GM12878 (cell line): ENCODE results near the gene PCBD1. TPM values are rescaled to one million over a fixed set of nuclear protein-coding genes. Genes with fewer than 3 reads are reported as not detected.

ENCODE experiments used
- ATAC-seq: fragments of 200-7000 bp; cut with Tn5 transposase; 3 replicates; pipeline ENCODE4 v1.9.1; 2020; ENCODE audit warnings: mild to moderate bottlenecking, moderate library complexity
- BruUV-seq: library from RNA; stranded (reverse); fragments of 400-500 nt; replicated peaks from 2 replicates; lab custom pipeline; 2021; lab: Mats Ljungman, UMichigan
- CTCF ChIA-PET: fragments of 300-600 bp; sonication (Branson Sonifier 250); formaldehyde crosslinking; extraction: SDS; loops from one replicate; lab custom pipeline; 2021; ENCODE audit warnings: inconsistent platforms; lab: Yijun Ruan, JAX
- POLR2A ChIA-PET: fragments of 350-600 bp; formaldehyde crosslinking; extraction: SDS; loops from one replicate; lab custom pipeline; 2021; ENCODE audit warnings: inconsistent platforms; lab: Charles Lee
- RAD21 ChIA-PET: fragments of 300-600 bp; sonication (Branson Sonifier 250); formaldehyde crosslinking; loops from one replicate; lab custom pipeline; 2023; ENCODE audit warnings: antibody characterized with exemption; ENCODE audit not compliant: unreplicated experiment; lab: Charles Lee
- SMC1A ChIA-PET: fragments of 300-600 bp; sonication (Branson Sonifier 250); formaldehyde crosslinking; loops from one replicate; lab custom pipeline; 2023; ENCODE audit not compliant: unreplicated experiment, uncharacterized antibody; lab: Charles Lee
- DNase-seq: peaks from one replicate; pipeline ENCODE4 v3.0.0-alpha.2; 2011; ENCODE audit warnings: low read depth, low spot score
- FAIRE-seq: peaks from 3 replicates; lab custom pipeline; 2011; peaks lifted over from hg19 to GRCh38; lab: Jason Lieb, UNC
- H2AFZ ChIP-seq: 2 replicates; pipeline ENCODE4 v1.6.0; 2011; ENCODE audit warnings: low read depth, low read length, control low read depth; ENCODE audit not compliant: control insufficient read depth
- H3K27ac ChIP-seq: 2 replicates; pipeline ENCODE4 v1.5.1; 2011; ENCODE audit warnings: control low read depth; ENCODE audit not compliant: control insufficient read depth, insufficient read depth
- H3K27me3 ChIP-seq, 2 experiments: replicated peaks in 1 of 2; 2 replicates each; pipeline versions ENCODE4 v1.6.0 to v1.6.1; 2011; ENCODE audit warnings: low read length in 1 of 2; ENCODE audit not compliant: control insufficient read depth in 2 of 2, insufficient read depth in 2 of 2
- H3K36me3 ChIP-seq, 2 experiments: 2 replicates each; pipeline ENCODE4 v1.5.1; 2011; ENCODE audit warnings: low read length in 1 of 2; ENCODE audit not compliant: control insufficient read depth in 2 of 2, insufficient read depth in 2 of 2
- H3K4me1 ChIP-seq: 2 replicates; pipeline ENCODE4 v1.6.1; 2011; ENCODE audit warnings: mild to moderate bottlenecking, low read length, moderate library complexity, mixed read lengths; ENCODE audit not compliant: control insufficient read depth, insufficient read depth
- H3K4me2 ChIP-seq: 2 replicates; pipeline ENCODE4 v1.6.0; 2011; ENCODE audit warnings: control low read depth; ENCODE audit not compliant: control insufficient read depth, insufficient read depth
- H3K4me3 ChIP-seq: fragments of 200-600 bp; sonication (generic); 2 replicates; pipeline ENCODE4 v1.5.1; 2016
- H3K79me2 ChIP-seq: 2 replicates; pipeline ENCODE4 v1.6.0; 2011; ENCODE audit warnings: low read length; ENCODE audit not compliant: control insufficient read depth, insufficient read depth
- H3K9ac ChIP-seq: 2 replicates; pipeline ENCODE4 v1.8.0; 2011; ENCODE audit warnings: low read length, control low read depth, mixed read lengths; ENCODE audit not compliant: control insufficient read depth, insufficient read depth
- H3K9me3 ChIP-seq: replicated peaks from 3 replicates; pipeline ENCODE4 v1.5.1; 2011; ENCODE audit warnings: mild to moderate bottlenecking, low read length; ENCODE audit not compliant: control insufficient read depth, insufficient read depth
- H4K20me1 ChIP-seq: 2 replicates; pipeline ENCODE4 v1.6.0; 2011; ENCODE audit not compliant: control insufficient read depth, insufficient read depth
- CEBPB ChIP-seq, 2 experiments: fragments of 150-350 bp in 1 of 2; IDR thresholded peaks; 2 replicates each; pipeline ENCODE4 v1.6.1; 2012 to 2014; ENCODE audit warnings: low read depth in 2 of 2, low read length in 2 of 2, borderline replicate concordance in 1 of 2, inconsistent platforms in 1 of 2
- CREM ChIP-seq: IDR thresholded peaks from 2 replicates; pipeline ENCODE4 v1.6.1; 2014; ENCODE audit warnings: antibody characterized with exemption, low read depth
- CTCF ChIP-seq, 3 experiments: IDR thresholded peaks in 2 of 3; conservative IDR thresholded peaks in 1 of 3; 2 replicates each; pipeline ENCODE4 v1.5.1; 2011; ENCODE audit warnings: low read depth in 3 of 3, low read length in 3 of 3, mild to moderate bottlenecking in 3 of 3, control low read depth in 2 of 3, moderate library complexity in 2 of 3, inconsistent platforms in 1 of 3, mixed read lengths in 1 of 3; ENCODE audit not compliant: control insufficient read depth in 2 of 3, insufficient read depth in 1 of 3; ENCODE audit errors: extremely low read depth in 1 of 3
- FOS ChIP-seq: IDR thresholded peaks from 3 replicates; pipeline ENCODE4 v1.6.1; 2011; ENCODE audit warnings: borderline replicate concordance; ENCODE audit not compliant: insufficient read length; ENCODE audit errors: extremely low read depth
- HDAC2 ChIP-seq: fragments of 200-600 bp; sonication (generic); IDR thresholded peaks from 2 replicates; pipeline ENCODE4 v1.6.1; 2017
- IKZF1 ChIP-seq: fragments of 450-650 bp; conservative IDR thresholded peaks from 2 replicates; pipeline ENCODE4 v1.6.1; 2017; ENCODE audit warnings: antibody characterized with exemption, mild to moderate bottlenecking
- MEF2A ChIP-seq: IDR thresholded peaks from 2 replicates; pipeline ENCODE4 v1.6.1; 2011; ENCODE audit warnings: low read depth, mild to moderate bottlenecking, low read length, moderate library complexity; ENCODE audit not compliant: insufficient read depth
- NR2C2 ChIP-seq: IDR thresholded peaks from 2 replicates; pipeline ENCODE4 v1.6.1; 2011; ENCODE audit warnings: borderline replicate concordance, low read depth; ENCODE audit not compliant: control insufficient read depth, insufficient read length
- RFX5 ChIP-seq: IDR thresholded peaks from 2 replicates; pipeline ENCODE4 v1.6.1; 2011; ENCODE audit warnings: low read depth, low read length, improper control_type of control experiment
- SMARCA5 ChIP-seq: fragments of 450-650 bp; IDR thresholded peaks from 2 replicates; pipeline ENCODE4 v1.6.1; 2017; ENCODE audit warnings: mild to moderate bottlenecking
- SPI1 ChIP-seq: IDR thresholded peaks from 2 replicates; pipeline ENCODE4 v1.6.1; 2011; ENCODE audit warnings: low read depth, mild to moderate bottlenecking, low read length, moderate library complexity, borderline replicate concordance; ENCODE audit not compliant: insufficient read depth
- YY1 ChIP-seq: IDR thresholded peaks from 2 replicates; pipeline ENCODE4 v1.6.1; 2011; ENCODE audit warnings: low read depth, mild to moderate bottlenecking, low read length
- ZNF217 ChIP-seq: fragments of 450-650 bp; IDR thresholded peaks from 2 replicates; pipeline ENCODE4 v1.6.1; 2017; ENCODE audit warnings: antibody characterized with exemption, mild to moderate bottlenecking
- ZNF622 ChIP-seq: fragments of 450-650 bp; IDR thresholded peaks from 2 replicates; pipeline ENCODE4 v1.6.1; 2017; ENCODE audit warnings: mild to moderate bottlenecking, inconsistent platforms
- WGBS: methylation state at CpG from one replicate; pipeline ENCODE4 v1.1.6; 2016; ENCODE audit warnings: low lambda C conversion rate; ENCODE audit not compliant: insufficient replicate concordance, insufficient coverage; ENCODE audit errors: missing lambda C conversion rate; 5-methylcytosine and 5-hydroxymethylcytosine counted together
- in situ Hi-C: fragments of 300-500 bp; cut with MboI; formaldehyde crosslinking; loops from 9 replicates; pipeline ENCODE4 v1.14.3; 2018; ENCODE audit warnings: mixed read lengths
- intact Hi-C: fragments of 100-400 bp; cut with micrococcal nuclease; formaldehyde crosslinking; loops from one replicate; pipeline ENCODE4 v1.14.2; 2022; ENCODE audit not compliant: unreplicated experiment
- polyA plus RNA-seq, 11 experiments: library from polyadenylated mRNA; depleted of rRNA in 4 of 11; unstranded in 6 of 11; stranded (reverse) in 5 of 11; fragments of >200 nt; fragmentation: Nextera tagmentation in 4 of 11; fragmentation: Illumina TruSeq in 1 of 11; extraction: Ambion mirVana in 4 of 11; extraction: Trizol in 1 of 11; gene quantifications; 1 replicate in 1 of 11; 2 replicates in 10 of 11; pipeline versions ENCODE4 v1.2.1 to v1.2.3, GENCODE V29; 2011 to 2016; ENCODE audit warnings: inconsistent platforms in 2 of 11, missing spikeins in 2 of 11, low read depth in 1 of 11
- total RNA-seq, 4 experiments: library from RNA; depleted of rRNA in 3 of 4; stranded (reverse); fragments of >200 nt in 3 of 4; fragmentation: Illumina TruSeq in 1 of 4; extraction: Trizol in 1 of 4; gene quantifications; 2 replicates each; pipeline versions ENCODE4 v1.2.1 to v1.2.3, GENCODE V29; 2013 to 2021
- TF ChIP-seq, protein P1 (sequence below): IDR thresholded peaks from 2 replicates; pipeline ENCODE4 v1.6.1; 2011; ENCODE audit warnings: mild to moderate bottlenecking, low read depth, low read length, moderate library complexity; ENCODE audit not compliant: insufficient replicate concordance

Gene PCBD1
- total and polyA plus RNA-seq, 10 of the 15 experiments (the other 5 are each of a cell fraction or from before 2014, with no cell fraction given): 5.6 to 66.8 (median 34.2) TPM

DNA sequence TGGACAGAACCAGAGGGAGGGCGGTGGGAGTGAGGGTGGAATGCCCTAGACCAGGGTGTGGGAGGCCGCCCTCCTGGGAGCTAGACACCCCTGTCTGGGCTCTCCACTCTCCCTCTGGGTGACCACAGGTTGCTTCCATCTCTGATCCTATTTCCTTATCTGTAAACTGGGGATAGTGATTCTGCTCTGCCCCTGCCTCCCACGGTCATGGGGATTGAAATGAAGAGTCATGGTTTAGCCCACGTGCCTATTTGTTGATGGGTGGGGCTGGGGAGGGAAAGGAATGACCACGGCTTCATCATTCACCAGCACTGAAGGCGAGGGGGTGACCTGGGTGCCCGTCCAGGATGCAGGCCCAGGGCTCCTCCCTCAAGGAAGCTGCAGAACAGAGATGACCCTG, 49.3 kb upstream of the PCBD1 start:
- H3K79me2 ChIP-seq: no peaks in the 10 kb centered on the region
- in situ Hi-C loops: no loop called here
- no TSS peak for BruUV-seq
- ATAC-seq (no peak), DNase-seq (no peak), FAIRE-seq (no peak)
- intact Hi-C loops: no loop called here
- H3K4me1 ChIP-seq: no peaks in the 10 kb centered on the region
- no peaks in the 10 kb centered on the region; the same call in 1 of the 2 replicates for H4K20me1 ChIP-seq
- H3K4me2 ChIP-seq: no peak overlapping the region
- H3K4me3 ChIP-seq: no peak overlapping the region
- H3K9ac ChIP-seq: no peak overlapping the region
- H2AFZ ChIP-seq: no peak overlapping the region
- H3K27me3 ChIP-seq: peaks cover 0 to 6% of the 10 kb centered on the region in 2 experiments; a peak in 3 of 4 replicates
- no peaks in the 10 kb centered on the region for H3K9me3 ChIP-seq
- 2% methylated on average over 7 of the region's 7 CpGs for WGBS
- ChIA-PET SMC1A (no interaction called here), CTCF (no interaction called here), RAD21 (no interaction called here), POLR2A (no interaction called here)
- no peaks in the 10 kb centered on the region for H3K36me3 ChIP-seq
- no peak overlapping the region for H3K27ac ChIP-seq
- TF ChIP-seq, protein P1, sequence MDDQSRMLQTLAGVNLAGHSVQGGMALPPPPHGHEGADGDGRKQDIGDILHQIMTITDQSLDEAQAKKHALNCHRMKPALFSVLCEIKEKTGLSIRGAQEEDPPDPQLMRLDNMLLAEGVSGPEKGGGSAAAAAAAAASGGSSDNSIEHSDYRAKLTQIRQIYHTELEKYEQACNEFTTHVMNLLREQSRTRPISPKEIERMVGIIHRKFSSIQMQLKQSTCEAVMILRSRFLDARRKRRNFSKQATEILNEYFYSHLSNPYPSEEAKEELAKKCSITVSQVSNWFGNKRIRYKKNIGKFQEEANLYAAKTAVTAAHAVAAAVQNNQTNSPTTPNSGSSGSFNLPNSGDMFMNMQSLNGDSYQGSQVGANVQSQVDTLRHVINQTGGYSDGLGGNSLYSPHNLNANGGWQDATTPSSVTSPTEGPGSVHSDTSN: no peak
- TF ChIP-seq SMARCA5: no peak
- TF ChIP-seq, all 136 proteins: peak for 0

GRCh38 chr10:70936111-70936510, 47.7 kb upstream of the PCBD1 start:
- no peak overlapping the region for H3K4me2 ChIP-seq
- DNase-seq (no peak), FAIRE-seq (no peak), ATAC-seq (no peak)
- H3K27me3 ChIP-seq: peaks cover 0 to 6% of the 10 kb centered on the region in 2 experiments; a peak in 3 of 4 replicates
- H3K4me3 ChIP-seq: no peak overlapping the region
- H3K4me1 ChIP-seq: no peaks in the 10 kb centered on the region
- SMC1A ChIA-PET: no interaction called here
- H3K79me2 ChIP-seq: no peaks in the 10 kb centered on the region
- H3K9me3 ChIP-seq: no peaks in the 10 kb centered on the region
- H3K27ac ChIP-seq: no peak overlapping the region
- H4K20me1 ChIP-seq: no peaks in the 10 kb centered on the region; the same call in 1 of the 2 replicates
- H3K36me3 ChIP-seq: no peaks in the 10 kb centered on the region
- no peak overlapping the region for H2AFZ ChIP-seq
- RAD21 ChIA-PET: no interaction called here
- POLR2A ChIA-PET: no interaction called here
- intact Hi-C loops: no loop called here
- no TSS peak for BruUV-seq
- in situ Hi-C loops: no loop called here
- WGBS: 33% methylated on average over 6 of the region's 6 CpGs
- TF ChIP-seq ZNF217 (no peak), FOS (no peak), CTCF (IDR thresholded peaks at IDR 0.05 in 2 of 3, conservative IDR thresholded peaks at IDR 0.05 in 1 of 3; ENCODE audit: control insufficient read depth in 2 of 3, extremely low read depth in 1 of 3, insufficient read depth in 1 of 3, low read depth in 3 of 3, low read length in 3 of 3) (no peak), HDAC2 (no peak), SPI1 (no peak), CREM (no peak), MEF2A (no peak), IKZF1 (no peak), ZNF622 (no peak), CEBPB (IDR thresholded peaks at IDR 0.05; ENCODE audit: borderline replicate concordance in 1 of 2, low read depth in 2 of 2, low read length in 2 of 2) (no peak), RFX5 (no peak), YY1 (no peak), NR2C2 (no peak)
- CTCF ChIA-PET: interaction anchor here (0.5 kb wide), 1 partner anchor 8 kb away, joined by 3 read pairs; no protein-coding TSS in a partner anchor
- no peak overlapping the region for H3K9ac ChIP-seq
